SK-N-SH (cell line): ENCODE results near the gene TRAF1. TPM values are rescaled to one million over a fixed set of nuclear protein-coding genes. Genes with fewer than 3 reads are reported as not detected.

ENCODE experiments used
- CTCF ChIA-PET: fragments of 300-600, 350-600 bp; formaldehyde crosslinking; extraction: SDS; loops from one replicate; lab custom pipeline; 2021; lab: Yijun Ruan, JAX
- POLR2A ChIA-PET: fragments of 350-600 bp; sonication (Branson Sonifier 250); formaldehyde crosslinking; extraction: SDS; loops from one replicate; lab custom pipeline; 2020; ENCODE audit warnings: antibody characterized with exemption, inconsistent platforms; lab: Yijun Ruan, JAX
- DNase-seq: peaks from one replicate; pipeline ENCODE4 v3.0.0; 2012
- H2AFZ ChIP-seq: fragments of 200-600 bp; sonication (generic); 2 replicates; pipeline ENCODE4 v1.8.1; 2016; ENCODE audit warnings: antibody characterized with exemption, mild to moderate bottlenecking, low read depth
- H3F3A ChIP-seq: fragments of 200-600 bp; sonication (generic); replicated peaks from 2 replicates; pipeline ENCODE3; 2016; ENCODE audit warnings: antibody characterized with exemption, mild to moderate bottlenecking; ENCODE audit not compliant: insufficient read depth
- H3K27ac ChIP-seq, 2 experiments: fragments of 200-500 bp in 1 of 2; fragments of 200-600 bp in 1 of 2; sonication (Bioruptor generic) in 1 of 2; sonication (generic), shearing (Covaris generic) in 1 of 2; 2 replicates each; pipeline versions ENCODE4 v1.5.1 to v1.6.1; 2014 to 2016; ENCODE audit warnings: low read depth in 2 of 2, inconsistent platforms in 1 of 2, low read length in 1 of 2, mild to moderate bottlenecking in 1 of 2, mixed read lengths in 1 of 2
- H3K27me3 ChIP-seq: fragments of 200-600 bp; sonication (generic), shearing (Covaris generic); 2 replicates; pipeline ENCODE4 v1.6.1; 2016; ENCODE audit warnings: mixed run types; ENCODE audit not compliant: insufficient read depth
- H3K36me3 ChIP-seq, 2 experiments: fragments of 200-500 bp in 1 of 2; fragments of 200-600 bp in 1 of 2; sonication (Bioruptor generic) in 1 of 2; sonication (generic) in 1 of 2; replicated peaks in 1 of 2; 2 replicates each; pipeline versions ENCODE3 to v1.5.1; 2014 to 2016; ENCODE audit warnings: low read length in 1 of 2, mild to moderate bottlenecking in 1 of 2; ENCODE audit not compliant: insufficient read depth in 2 of 2, control insufficient read depth in 1 of 2
- H3K4me1 ChIP-seq, 2 experiments: fragments of 200-500 bp in 1 of 2; fragments of 200-600 bp in 1 of 2; sonication (Bioruptor generic) in 1 of 2; sonication (generic), shearing (Covaris generic) in 1 of 2; 2 replicates each; pipeline versions ENCODE4 v1.5.1 to v1.6.1; 2014 to 2016; ENCODE audit warnings: low read depth in 1 of 2, low read length in 1 of 2, mixed run types in 1 of 2; ENCODE audit not compliant: insufficient read depth in 2 of 2, control insufficient read depth in 1 of 2
- H3K4me2 ChIP-seq: fragments of 200-600 bp; sonication (generic), shearing (Covaris generic); 2 replicates; pipeline ENCODE4 v1.6.1; 2017; ENCODE audit warnings: mixed run types
- H3K4me3 ChIP-seq, 2 experiments: fragments of 200-500 bp in 1 of 2; fragments of 200-600 bp in 1 of 2; sonication (Bioruptor generic) in 1 of 2; sonication (generic), shearing (Covaris generic) in 1 of 2; 2 replicates each; pipeline versions ENCODE4 v1.5.1 to v1.8.1; 2014 to 2016; ENCODE audit warnings: low read depth in 2 of 2, inconsistent platforms in 1 of 2, low read length in 1 of 2, mild to moderate bottlenecking in 1 of 2, mixed read lengths in 1 of 2, moderate library complexity in 1 of 2
- H3K79me2 ChIP-seq: fragments of 200-600 bp; sonication (generic); 2 replicates; pipeline ENCODE4 v1.8.1; 2017; ENCODE audit warnings: mild to moderate bottlenecking; ENCODE audit not compliant: insufficient read depth
- H3K9ac ChIP-seq: fragments of 200-600 bp; sonication (generic); 2 replicates; pipeline ENCODE4 v1.6.1; 2017; ENCODE audit warnings: mixed run types
- H3K9me2 ChIP-seq: fragments of 200-600 bp; sonication (generic); 2 replicates; pipeline ENCODE4 v1.6.1; 2017; ENCODE audit warnings: mixed run types
- H3K9me3 ChIP-seq: fragments of 200-600 bp; sonication (generic); 2 replicates; pipeline ENCODE4 v1.6.1; 2017; ENCODE audit warnings: mixed run types, mild to moderate bottlenecking, moderate library complexity
- H4K20me1 ChIP-seq: fragments of 200-600 bp; sonication (generic); 2 replicates; pipeline ENCODE4 v1.6.1; 2017; ENCODE audit warnings: mild to moderate bottlenecking, mixed run types; ENCODE audit not compliant: insufficient read depth
- EP300 ChIP-seq, 2 experiments: IDR thresholded peaks; 2 replicates each; pipeline versions ENCODE4 v1.4.0 to v1.6.1; 2012; ENCODE audit warnings: borderline replicate concordance in 1 of 2, low read depth in 1 of 2, low read length in 1 of 2
- FOSL2 ChIP-seq: IDR thresholded peaks from 2 replicates; pipeline ENCODE4 v1.4.0; 2012; ENCODE audit warnings: low read depth, mild to moderate bottlenecking, moderate library complexity, borderline replicate concordance
- FOXM1 ChIP-seq: IDR thresholded peaks from 2 replicates; pipeline ENCODE4 v1.4.0; 2012; ENCODE audit warnings: low read depth, mild to moderate bottlenecking
- GABPA ChIP-seq: IDR thresholded peaks from 2 replicates; pipeline ENCODE4 v1.4.0; 2012; ENCODE audit warnings: low read depth, mild to moderate bottlenecking
- GATA2 ChIP-seq: sonication (generic); formaldehyde crosslinking; IDR thresholded peaks from 2 replicates; pipeline ENCODE4 v1.5.0; 2020; ENCODE audit warnings: mild to moderate bottlenecking, missing genetic modification reagents
- IRF3 ChIP-seq: fragments of 150-350 bp; IDR thresholded peaks from 2 replicates; pipeline ENCODE4 v1.6.1; 2016; ENCODE audit warnings: mild to moderate bottlenecking, low read depth, low read length
- PBX3 ChIP-seq: IDR thresholded peaks from 2 replicates; pipeline ENCODE4; 2012
- RCOR1 ChIP-seq: fragments of 150-350 bp; IDR thresholded peaks from 2 replicates; pipeline ENCODE4 v1.6.1; 2017; ENCODE audit warnings: antibody characterized with exemption, low read length
- RXRA ChIP-seq: IDR thresholded peaks from 2 replicates; pipeline ENCODE4 v1.4.0; 2012; ENCODE audit warnings: low read depth, mild to moderate bottlenecking, borderline replicate concordance
- SMC3 ChIP-seq: IDR thresholded peaks from 2 replicates; pipeline ENCODE4 v1.6.1; 2012; ENCODE audit warnings: low read depth, low read length, improper control_type of control experiment
- TEAD4 ChIP-seq: IDR thresholded peaks from 2 replicates; pipeline ENCODE4 v1.4.0; 2012; ENCODE audit warnings: mild to moderate bottlenecking, borderline replicate concordance; ENCODE audit not compliant: insufficient read depth
- WGBS: methylation state at CpG from one replicate; pipeline ENCODE4 v1.1.6; 2017; ENCODE audit warnings: low lambda C conversion rate; 5-methylcytosine and 5-hydroxymethylcytosine counted together
- polyA plus RNA-seq, 3 experiments: library from polyadenylated mRNA; depleted of rRNA; stranded (reverse); fragments of >200 nt; gene quantifications; 2 replicates each; pipeline ENCODE4 v1.2.3, GENCODE V29; 2012

The TRAF1 gene
- polyA plus RNA-seq, 1 of the 3 experiments (the other 2 are of a cell fraction) = 1.2 TPM

GRCh38 chr9:120934281-120934680 lies 7.7 kb upstream of the TRAF1 start:
- no peaks in the 10 kb centered on the region for H3K79me2 ChIP-seq
- H3K4me2 ChIP-seq = no peak overlapping the region
- no peak overlapping the region for H3K4me3 ChIP-seq
- no peaks in the 10 kb centered on the region for H3K36me3 ChIP-seq
- no peak overlapping the region for H2AFZ ChIP-seq
- no peak overlapping the region for H3K9ac ChIP-seq
- no peak for TF ChIP-seq RCOR1
- TF ChIP-seq TEAD4 = no peak
- no peak for TF ChIP-seq EP300 (IDR thresholded peaks at IDR 0.05; ENCODE audit: borderline replicate concordance in 1 of 2, low read depth in 1 of 2, low read length in 1 of 2)
- TF ChIP-seq FOSL2 = no peak
- TF ChIP-seq GABPA = no peak
- DNase-seq = no peak
- peaks cover 52% of the 10 kb centered on the region for H3F3A ChIP-seq
- H3K4me1 ChIP-seq = peaks cover 40 to 54% of the 10 kb centered on the region in 2 experiments
- H3K27me3 ChIP-seq = no peaks in the 10 kb centered on the region
- peak overlapping the region in 1 of 2 experiments; percentile 98; a peak in 2 of 4 replicates for H3K27ac ChIP-seq
- no peaks in the 10 kb centered on the region for H4K20me1 ChIP-seq
- no peaks in the 10 kb centered on the region for H3K9me2 ChIP-seq
- CTCF ChIA-PET = interaction anchor here (2.5 to 3.6 kb wide), 3 partner anchors 10 to 179 kb away, joined by 12 to 42 read pairs (median 20); partner anchors contain the start of gene TRAF1
- POLR2A ChIA-PET = no interaction called here
- WGBS = 94% methylated on average over 3 of the region's 3 CpGs
- no peaks in the 10 kb centered on the region for H3K9me3 ChIP-seq

- CTCF ChIA-PET = interaction anchor here (0.7 to 3.5 kb wide), 2 partner anchors 10 to 13 kb away, joined by 3 to 42 read pairs; partner anchors contain the start of gene TRAF1
- no peak for TF ChIP-seq GABPA
- no peak for TF ChIP-seq PBX3
- no peak for TF ChIP-seq FOXM1
- TF ChIP-seq SMC3 = no peak
- no peak for TF ChIP-seq IRF3
- TF ChIP-seq RXRA = no peak
- no peak for TF ChIP-seq GATA2 (CRISPR knock-in tag)
- POLR2A ChIA-PET = no interaction called here
Measured at GRCh38 chr9:120933310-120934055, 6.9 kb upstream of the TRAF1 start.

More at GRCh38 chr9:120933310-120934055, 6.9 kb upstream of the TRAF1 start:
- Histone ChIP-seq H3K9me3 (no peaks in the 10 kb centered on the region), H3K4me3 (no peak overlapping the region), H2AFZ (no peak overlapping the region), H3K36me3 (no peaks in the 10 kb centered on the region), H3K27me3 (no peaks in the 10 kb centered on the region), H3K4me2 (no peak overlapping the region), H3K9me2 (no peaks in the 10 kb centered on the region), H3F3A (peaks cover 52% of the 10 kb centered on the region), H3K27ac (no peak overlapping the region), H3K9ac (no peak overlapping the region), H3K79me2 (no peaks in the 10 kb centered on the region), H3K4me1 (peaks cover 40 to 54% of the 10 kb centered on the region in 2 experiments), H4K20me1 (no peaks in the 10 kb centered on the region)
- no peak for DNase-seq
- 96% methylated on average over 8 of the region's 8 CpGs for WGBS
